ENCODE results near the gene ROR2. TPM values are rescaled to one million over a fixed set of nuclear protein-coding genes. Genes with fewer than 3 reads are reported as not detected.
"Not testable (repeated sequence)": the region's sequence is repeated elsewhere in the genome, so short reads cannot be mapped to it uniquely, and the experiment has no call there.

ROR2 gene
- total RNA-seq, 2 donors from 2014 or later, result 0.21 to 0.68 TPM

GRCh38 chr9:91629718-91630117, 320.3 kb downstream of the ROR2 start:
- Histone ChIP-seq H3K27me3 (replicated peaks; ENCODE audit: insufficient read depth) (no peaks in the 10 kb centered on the region), H3K27ac (no peak overlapping the region), H3K36me3 (no peaks in the 10 kb centered on the region), H3K9me3 (no peaks in the 10 kb centered on the region), H3K4me3 (no peak overlapping the region), H3K4me1 (ENCODE audit: control insufficient read depth in 1 of 2, low read depth in 2 of 2) (no peaks in the 10 kb centered on the region)
- ATAC-seq (ENCODE audit: insufficient number of reproducible peaks, low FRiP score, low read depth) (no peak), DNase-seq (ENCODE audit: low spot score) (no peak)
- TF ChIP-seq CTCF (IDR thresholded peaks at IDR 0.05), result no peak

- ATAC-seq (ENCODE audit: insufficient number of reproducible peaks, low FRiP score, low read depth) (no peak), DNase-seq (ENCODE audit: low spot score) (no peak)
- no peak overlapping the region for H3K27ac ChIP-seq
- no peaks in the 10 kb centered on the region for H3K36me3 ChIP-seq
- no peaks in the 10 kb centered on the region for H3K4me1 ChIP-seq (ENCODE audit: control insufficient read depth in 1 of 2, low read depth in 2 of 2)
- H3K4me3 ChIP-seq, result no peak overlapping the region
- no peak for TF ChIP-seq CTCF (IDR thresholded peaks at IDR 0.05)
- no peaks in the 10 kb centered on the region for H3K27me3 ChIP-seq (replicated peaks; ENCODE audit: insufficient read depth)
- H3K9me3 ChIP-seq, result no peaks in the 10 kb centered on the region
These were observed 321.1 kb downstream of the ROR2 start for GRCh38 chr9:91628892-91629291.

- no peaks in the 10 kb centered on the region for H3K27me3 ChIP-seq (replicated peaks; ENCODE audit: insufficient read depth)
- no peak overlapping the region for H3K4me3 ChIP-seq
- ATAC-seq (ENCODE audit: insufficient number of reproducible peaks, low FRiP score, low read depth) (no peak), DNase-seq (ENCODE audit: low spot score) (no peak)
- no peak overlapping the region for H3K27ac ChIP-seq
- no peak for TF ChIP-seq CTCF (IDR thresholded peaks at IDR 0.05)
- no peaks in the 10 kb centered on the region for H3K36me3 ChIP-seq
- H3K9me3 ChIP-seq, result no peaks in the 10 kb centered on the region
- H3K4me1 ChIP-seq (ENCODE audit: control insufficient read depth in 1 of 2, low read depth in 2 of 2), result no peaks in the 10 kb centered on the region
These were observed 324.7 kb downstream of the ROR2 start for GRCh38 chr9:91625331-91625730.

- Histone ChIP-seq H3K4me1 (ENCODE audit: control insufficient read depth in 1 of 2, low read depth in 2 of 2) (no peaks in the 10 kb centered on the region), H3K27ac (no peak overlapping the region), H3K4me3 (no peak overlapping the region), H3K9me3 (no peaks in the 10 kb centered on the region), H3K27me3 (replicated peaks; ENCODE audit: insufficient read depth) (no peaks in the 10 kb centered on the region), H3K36me3 (no peaks in the 10 kb centered on the region)
- DNase-seq (ENCODE audit: low spot score), result no peak
- TF ChIP-seq CTCF (IDR thresholded peaks at IDR 0.05), result no peak
- no peak for ATAC-seq (ENCODE audit: insufficient number of reproducible peaks, low FRiP score, low read depth)
These were observed 327.0 kb downstream of the ROR2 start for GRCh38 chr9:91623004-91623403.

- H3K27me3 ChIP-seq (replicated peaks; ENCODE audit: insufficient read depth); H3K4me1 ChIP-seq (ENCODE audit: control insufficient read depth in 1 of 2, low read depth in 2 of 2); ATAC-seq (ENCODE audit: insufficient number of reproducible peaks, low FRiP score, low read depth); H3K36me3 ChIP-seq; H3K4me3 ChIP-seq; H3K27ac ChIP-seq; DNase-seq (ENCODE audit: low spot score); H3K9me3 ChIP-seq: not testable (repeated sequence)
These were observed 327.9 kb downstream of the ROR2 start for GRCh38 chr9:91622121-91622520.

- DNase-seq (ENCODE audit: low spot score); H3K36me3 ChIP-seq; H3K27me3 ChIP-seq (replicated peaks; ENCODE audit: insufficient read depth); H3K4me3 ChIP-seq; ATAC-seq (ENCODE audit: insufficient number of reproducible peaks, low FRiP score, low read depth); H3K4me1 ChIP-seq (ENCODE audit: control insufficient read depth in 1 of 2, low read depth in 2 of 2); H3K27ac ChIP-seq; H3K9me3 ChIP-seq: not testable (repeated sequence)
These were observed 336.0 kb downstream of the ROR2 start for GRCh38 chr9:91614044-91614443.

Measured in thoracic aorta (tissue), 2 donors.